H9 (cell line): ENCODE results near the gene PRSS27. TPM values are rescaled to one million over a fixed set of nuclear protein-coding genes. Genes with fewer than 3 reads are reported as not detected.
"Not testable (repeated sequence)": the region's sequence is repeated elsewhere in the genome, so short reads cannot be mapped to it uniquely, and the experiment has no call there.

Experiments
- DNase-seq: peaks from one replicate; pipeline ENCODE4 v3.0.0-alpha.2; 2017
- H2AFZ ChIP-seq: one replicate; pipeline ENCODE4 v1.6.1; 2013; ENCODE audit warnings: mild to moderate bottlenecking, low read length, control low read depth, moderate library complexity
- H2AK5ac ChIP-seq: 2 replicates; pipeline ENCODE4 v1.6.1; 2013; ENCODE audit warnings: low read length, control low read depth, mixed read lengths; ENCODE audit not compliant: insufficient read length
- H2BK120ac ChIP-seq: one replicate; pipeline ENCODE4 v1.6.1; 2013; ENCODE audit warnings: low read depth, mild to moderate bottlenecking, low read length, control low read depth, inconsistent platforms; ENCODE audit not compliant: poor library complexity, severe bottlenecking
- H2BK12ac ChIP-seq: 2 replicates; pipeline ENCODE4 v1.6.1; 2013; ENCODE audit warnings: low read length, control low read depth, mixed read lengths, low read depth; ENCODE audit not compliant: insufficient read length
- H2BK15ac ChIP-seq: 2 replicates; pipeline ENCODE4 v1.6.1; 2013; ENCODE audit warnings: low read depth, low read length, control low read depth
- H2BK20ac ChIP-seq: one replicate; pipeline ENCODE4 v1.6.1; 2013; ENCODE audit warnings: low read depth, mild to moderate bottlenecking, low read length, control low read depth, inconsistent platforms; ENCODE audit not compliant: poor library complexity, severe bottlenecking
- H2BK5ac ChIP-seq: 2 replicates; pipeline ENCODE4 v1.6.1; 2013; ENCODE audit warnings: low read length, control low read depth, mixed read lengths; ENCODE audit not compliant: insufficient read length
- H3K14ac ChIP-seq: 2 replicates; pipeline ENCODE4 v1.6.1; 2013; ENCODE audit warnings: low read length, control low read depth; ENCODE audit not compliant: insufficient read depth
- H3K18ac ChIP-seq: 2 replicates; pipeline ENCODE4 v1.6.1; 2013; ENCODE audit warnings: low read depth, mild to moderate bottlenecking, mixed read lengths, low read length, control low read depth; ENCODE audit not compliant: insufficient read length
- H3K23ac ChIP-seq: 2 replicates; pipeline ENCODE4 v1.6.1; 2013; ENCODE audit warnings: low read length, control low read depth, mixed read lengths, low read depth; ENCODE audit not compliant: insufficient read length
- H3K23me2 ChIP-seq: 2 replicates; pipeline ENCODE4 v1.6.1; 2013; ENCODE audit warnings: low read depth, mild to moderate bottlenecking, mixed read lengths, low read length, control low read depth; ENCODE audit not compliant: insufficient read length, poor library complexity, severe bottlenecking
- H3K27ac ChIP-seq: 2 replicates; pipeline ENCODE4 v1.5.1; 2013; ENCODE audit warnings: low read length, control low read depth, mixed read lengths, low read depth; ENCODE audit not compliant: insufficient read length
- H3K27me3 ChIP-seq: 2 replicates; pipeline ENCODE4 v1.6.1; 2013; ENCODE audit warnings: low read length, control low read depth, inconsistent platforms; ENCODE audit not compliant: insufficient read depth
- H3K4ac ChIP-seq: 2 replicates; pipeline ENCODE4 v1.6.1; 2013; ENCODE audit warnings: low read depth, mild to moderate bottlenecking, control low read depth, inconsistent platforms, low read length, moderate library complexity
- H3K4me1 ChIP-seq: 2 replicates; pipeline ENCODE4 v1.6.1; 2013; ENCODE audit warnings: low read length, control low read depth, inconsistent platforms; ENCODE audit not compliant: insufficient read depth
- H3K4me2 ChIP-seq: 2 replicates; pipeline ENCODE4 v1.6.1; 2013; ENCODE audit warnings: low read length, control low read depth, mixed read lengths; ENCODE audit not compliant: insufficient read length, insufficient read depth
- H3K56ac ChIP-seq: 2 replicates; pipeline ENCODE4 v1.6.1; 2013; ENCODE audit warnings: low read depth, mild to moderate bottlenecking, mixed read lengths, low read length, control low read depth; ENCODE audit not compliant: insufficient read length
- H3K79me1 ChIP-seq: 2 replicates; pipeline ENCODE4 v1.6.1; 2013; ENCODE audit warnings: low read depth, mild to moderate bottlenecking, moderate library complexity, low read length, control low read depth, inconsistent platforms; ENCODE audit not compliant: insufficient read depth, poor library complexity, severe bottlenecking
- H3K79me2 ChIP-seq: 2 replicates; pipeline ENCODE4 v1.6.1; 2013; ENCODE audit warnings: low read length, control low read depth, inconsistent platforms; ENCODE audit not compliant: insufficient read depth
- H3K9ac ChIP-seq: 2 replicates; pipeline ENCODE4 v1.6.1; 2013; ENCODE audit warnings: low read length, control low read depth, mixed read lengths; ENCODE audit not compliant: insufficient read length; ENCODE audit errors: extremely low read depth
- H3K9me3 ChIP-seq: one replicate; pipeline ENCODE4 v1.6.1; 2013; ENCODE audit warnings: low read depth, low read length, inconsistent platforms; ENCODE audit not compliant: control insufficient read depth
- H3T11ph ChIP-seq: one replicate; pipeline ENCODE4 v1.6.1; 2013; ENCODE audit warnings: mild to moderate bottlenecking, low read length, control low read depth, inconsistent platforms
- H4K20me1 ChIP-seq: one replicate; pipeline ENCODE4 v1.6.1; 2013; ENCODE audit not compliant: control insufficient read depth, insufficient read length, insufficient read depth
- H4K5ac ChIP-seq: 2 replicates; pipeline ENCODE4 v1.6.1; 2013; ENCODE audit warnings: low read depth, mild to moderate bottlenecking, mixed read lengths, low read length, control low read depth; ENCODE audit not compliant: insufficient read length
- H4K8ac ChIP-seq: replicated peaks from 2 replicates; pipeline ENCODE4 v1.6.1; 2013; ENCODE audit warnings: low read length, control low read depth, mixed read lengths, low read depth; ENCODE audit not compliant: insufficient read length
- H4K91ac ChIP-seq: 2 replicates; pipeline ENCODE4 v1.6.1; 2013; ENCODE audit warnings: low read depth, mild to moderate bottlenecking, moderate library complexity, mixed read lengths, low read length, control low read depth; ENCODE audit not compliant: insufficient read length
- H3K27ac Mint-ChIP-seq, 3 experiments: 2 replicates in 2 of 3; 3 replicates in 1 of 3; pipeline ENCODE4 v1.8.0; 2020 to 2021; ENCODE audit warnings: mixed read lengths in 3 of 3, mild to moderate bottlenecking in 1 of 3, moderate library complexity in 1 of 3
- H3K27me3 Mint-ChIP-seq: 2 replicates; pipeline ENCODE4 v1.8.0; 2021; ENCODE audit warnings: low read depth, mild to moderate bottlenecking, moderate library complexity, mixed read lengths
- H3K36me3 Mint-ChIP-seq, 3 experiments: 2 replicates in 2 of 3; 3 replicates in 1 of 3; pipeline ENCODE4 v1.8.0; 2020 to 2021; ENCODE audit warnings: low read depth in 3 of 3, mixed read lengths in 3 of 3; ENCODE audit not compliant: insufficient read depth in 1 of 3
- H3K4me1 Mint-ChIP-seq, 2 experiments: 2 replicates each; pipeline ENCODE4 v1.8.0; 2020; ENCODE audit warnings: mixed read lengths in 2 of 2
- H3K4me3 Mint-ChIP-seq, 2 experiments: 2 replicates in 1 of 2; 3 replicates in 1 of 2; pipeline ENCODE4 v1.8.0; 2020 to 2021; ENCODE audit warnings: mild to moderate bottlenecking in 2 of 2, mixed read lengths in 2 of 2, moderate library complexity in 1 of 2
- H3K9me3 Mint-ChIP-seq, 2 experiments: 2 replicates in 1 of 2; 3 replicates in 1 of 2; pipeline ENCODE4 v1.8.0; 2020; ENCODE audit warnings: mild to moderate bottlenecking in 2 of 2, mixed read lengths in 2 of 2, moderate library complexity in 1 of 2
- WGBS: extraction: QIAGEN DNeasy Blood & Tissue Kit; methylation state at CpG from one replicate; pipeline ENCODE4 v1.1.7; 2013; ENCODE audit warnings: missing lambda C conversion rate, low lambda C conversion rate, mixed read lengths; ENCODE audit not compliant: insufficient read length; ENCODE audit errors: extremely low coverage; 5-methylcytosine and 5-hydroxymethylcytosine counted together
- total RNA-seq: library from RNA; stranded (reverse); gene quantifications from 2 replicates; pipeline ENCODE4 v1.2.1, GENCODE V29; 2021

PRSS27 gene
- total RNA-seq, 1 experiment from 2014 or later: 5.0 TPM

DNA sequence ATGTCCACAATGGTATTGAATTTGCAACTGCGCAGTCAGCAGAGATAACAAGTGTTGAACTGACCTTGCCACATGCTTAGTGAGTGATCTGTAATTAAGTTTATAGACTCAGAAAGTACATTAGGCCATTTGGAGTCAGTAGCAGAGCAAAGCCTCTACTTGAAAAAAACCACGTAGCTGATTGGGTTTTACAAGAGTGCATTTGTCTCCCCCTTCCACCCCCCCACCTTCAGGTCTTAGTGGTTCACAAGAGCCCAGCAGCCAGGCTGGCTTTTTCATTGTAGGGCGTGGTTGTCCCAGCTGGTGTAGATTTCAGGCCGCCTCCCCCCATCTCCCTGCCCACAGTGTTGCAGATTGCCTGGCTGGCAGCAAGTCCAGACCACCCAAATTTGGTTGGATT is 40.1 kb downstream of the PRSS27 start:
- H4K91ac ChIP-seq, H3T11ph ChIP-seq, H3K9me3 ChIP-seq, H3K9ac ChIP-seq, H3K14ac ChIP-seq, H3K79me1 ChIP-seq, H3K23me2 ChIP-seq, H3K23ac ChIP-seq, H3K4me2 ChIP-seq, H3K27me3 ChIP-seq, H3K4me3 Mint-ChIP-seq, H4K20me1 ChIP-seq, H3K18ac ChIP-seq, H3K4me1 ChIP-seq, H3K4ac ChIP-seq, H3K79me2 ChIP-seq, H2BK20ac ChIP-seq, DNase-seq, H2BK120ac ChIP-seq, H3K27ac ChIP-seq, H2BK15ac ChIP-seq, H3K27me3 Mint-ChIP-seq, H3K4me1 Mint-ChIP-seq, H2BK5ac ChIP-seq, H2AFZ ChIP-seq, H2BK12ac ChIP-seq, H4K8ac ChIP-seq, H4K5ac ChIP-seq, H2AK5ac ChIP-seq, H3K9me3 Mint-ChIP-seq, H3K56ac ChIP-seq: not testable (repeated sequence)
- peaks cover 0 to 11% (median 10%) of the 10 kb centered on the region in 3 experiments; a peak in 4 of 7 replicates for H3K36me3 Mint-ChIP-seq
- peak overlapping the region in 1 of 3 experiments; percentile 43; a peak in 1 of 7 replicates for H3K27ac Mint-ChIP-seq
- WGBS: no CpG with 5 or more reads among the region's 4 CpGs

DNA sequence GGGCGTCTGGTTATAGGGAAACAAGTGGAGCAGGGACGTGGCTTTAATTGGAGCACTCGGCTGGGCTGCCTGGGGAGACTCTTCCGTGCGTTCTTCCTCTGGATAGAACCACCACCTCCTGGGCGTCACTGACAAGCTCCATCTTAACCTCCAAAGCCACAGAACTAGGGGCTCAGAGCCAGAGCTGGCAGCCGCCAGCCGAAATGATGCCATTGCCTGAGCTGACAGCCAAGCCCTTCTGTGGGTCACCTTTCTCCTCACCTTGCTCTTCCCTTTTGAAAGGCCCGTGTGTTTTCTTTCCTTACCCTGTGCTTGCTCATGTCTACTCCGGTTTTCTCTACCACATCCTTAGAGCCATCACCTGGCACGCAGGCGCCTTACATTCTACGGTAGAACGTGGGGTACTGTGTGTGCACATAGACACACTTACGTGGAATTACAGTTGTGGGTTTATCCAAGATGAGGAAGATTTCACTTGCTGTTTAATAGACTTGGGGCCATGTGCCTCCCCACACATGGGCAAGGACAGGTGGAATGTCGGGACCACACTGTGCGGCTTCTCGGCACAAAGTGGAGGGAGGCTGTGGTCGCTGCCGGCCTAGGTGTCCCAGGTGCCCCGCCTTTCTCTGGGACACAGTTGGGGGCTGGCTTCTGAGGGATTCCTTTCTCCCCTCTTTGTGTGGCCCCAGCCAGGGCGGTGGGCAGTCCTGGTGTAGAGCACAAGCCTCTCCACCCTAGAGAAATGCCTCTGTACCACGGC is 41.6 kb downstream of the PRSS27 start:
- not testable (repeated sequence) for H4K8ac ChIP-seq, H3K79me2 ChIP-seq, H3K4ac ChIP-seq, H3K4me2 ChIP-seq, H4K20me1 ChIP-seq, H3K9ac ChIP-seq, H3K9me3 Mint-ChIP-seq, H3K27me3 ChIP-seq, H2BK5ac ChIP-seq, H3T11ph ChIP-seq, H3K27ac ChIP-seq, H3K79me1 ChIP-seq, H3K9me3 ChIP-seq, H4K5ac ChIP-seq, H3K4me1 Mint-ChIP-seq, H3K23ac ChIP-seq, H3K4me1 ChIP-seq, H2BK12ac ChIP-seq, DNase-seq, H2AK5ac ChIP-seq, H3K27me3 Mint-ChIP-seq, H2BK120ac ChIP-seq, H3K27ac Mint-ChIP-seq, H2AFZ ChIP-seq, H4K91ac ChIP-seq, H2BK15ac ChIP-seq, H2BK20ac ChIP-seq, H3K18ac ChIP-seq, H3K56ac ChIP-seq, H3K14ac ChIP-seq, H3K23me2 ChIP-seq, H3K4me3 Mint-ChIP-seq
- H3K36me3 Mint-ChIP-seq: peaks cover 0 to 11% (median 10%) of the 10 kb centered on the region in 3 experiments; a peak in 4 of 7 replicates
- no CpG with 5 or more reads among the region's 23 CpGs for WGBS
